HG03095 (cell line): ENCODE measurements around the gene GPALPP1.
"Not testable (repeated sequence)": the region's sequence is repeated elsewhere in the genome, so short reads cannot be mapped to it uniquely, and the experiment has no call there.

Experiments used
- ATAC-seq: cut with Tn5 transposase; IDR thresholded peaks from one replicate; pipeline ENCODE4 v1.9.1; 2021; ENCODE audit warnings: moderate library complexity; ENCODE audit not compliant: unreplicated experiment

Gene GPALPP1

GRCh38 chr13:44989071-44989889 is at the start of gene GPALPP1, which contains the start of gene NUFIP1:
TSS of gene GPALPP1 (plus strand) at chr13:44989538. CDS start at chr13:44989655, 117 bp downstream.
TSS of gene NUFIP1 (minus strand) at chr13:44989471. CDS start at chr13:44989436, 35 bp downstream.
- ATAC-seq = peak; percentile 97

GRCh38 chr13:44943411-44943810 is 45.9 kb upstream of the GPALPP1 start:
- not testable (repeated sequence) for ATAC-seq

- no peak for ATAC-seq
Measured at GRCh38 chr13:44951184-44951583, 38.2 kb upstream of the GPALPP1 start.

GRCh38 chr13:44952671-44953070 is 36.7 kb upstream of the GPALPP1 start:
- no peak for ATAC-seq

GRCh38 chr13:44954224-44954623 is 35.1 kb upstream of the GPALPP1 start:
- no peak for ATAC-seq

GRCh38 chr13:44955406-44955805 is 33.9 kb upstream of the GPALPP1 start:
- ATAC-seq = no peak

GRCh38 chr13:44961997-44962396 is 27.3 kb upstream of the GPALPP1 start:
- no peak for ATAC-seq

GRCh38 chr13:44967704-44968433 is 21.5 kb upstream of the GPALPP1 start:
- no peak for ATAC-seq

- no peak for ATAC-seq
Measured at GRCh38 chr13:44968434-44968815, 20.9 kb upstream of the GPALPP1 start.

GRCh38 chr13:44969551-44970484 is 19.5 kb upstream of the GPALPP1 start:
- ATAC-seq = no peak

- ATAC-seq = no peak
Measured at GRCh38 chr13:44971656-44972595, 17.4 kb upstream of the GPALPP1 start.

- no peak for ATAC-seq
Measured at GRCh38 chr13:44972956-44973581, 16.3 kb upstream of the GPALPP1 start.

- no peak for ATAC-seq
Measured at GRCh38 chr13:44974056-44974793, 15.1 kb upstream of the GPALPP1 start.

GRCh38 chr13:44976196-44976595 is 13.1 kb upstream of the GPALPP1 start:
- ATAC-seq = no peak

GRCh38 chr13:44976949-44977583 is 12.3 kb upstream of the GPALPP1 start:
- ATAC-seq = no peak

GRCh38 chr13:44978328-44978727 is 11.0 kb upstream of the GPALPP1 start:
- ATAC-seq = no peak

- no peak for ATAC-seq
Measured at GRCh38 chr13:44989941-44990340, 603 bp downstream of the GPALPP1 start.

GRCh38 chr13:45003417-45003816 is 14.1 kb downstream of the GPALPP1 start:
- ATAC-seq = no peak
